ENCODE results near the gene VGLL4.

VGLL4 gene

GRCh38 chr3:11635680-11636393, 7.9 kb downstream of the VGLL4 start:
- no peaks in the 10 kb centered on the region for H3K79me1 ChIP-seq (ENCODE audit: low read length)
- H3K79me2 ChIP-seq (ENCODE audit: control insufficient read depth, insufficient read depth, low read length, poor library complexity): peaks cover 22% of the 10 kb centered on the region
- H3K18ac ChIP-seq (ENCODE audit: low read length): no peak overlapping the region
- no peak overlapping the region for H4K12ac ChIP-seq (ENCODE audit: low read depth, low read length)
- no peak overlapping the region for H4K8ac ChIP-seq (ENCODE audit: low read depth, low read length)
- no peak overlapping the region for H3K4ac ChIP-seq (ENCODE audit: low read depth, low read length)
- H3K14ac ChIP-seq (ENCODE audit: low read length): no peak overlapping the region
- H3K23ac ChIP-seq (ENCODE audit: low read length): no peak overlapping the region
- WGBS (ENCODE audit: extremely low coverage, insufficient coverage, insufficient read length): no CpG with 5 or more reads among the region's 7 CpGs
- H4K91ac ChIP-seq (ENCODE audit: low read depth, low read length): no peak overlapping the region
- H3K36me3 ChIP-seq (ENCODE audit: control insufficient read depth in 1 of 2, insufficient read depth in 2 of 2, low read length in 2 of 2): peaks cover 0 to 2% of the 10 kb centered on the region in 2 experiments
- H2BK5ac ChIP-seq (ENCODE audit: low read depth, low read length, poor library complexity): no peak overlapping the region
- H3K9me3 ChIP-seq (ENCODE audit: insufficient read depth, low read depth, low read length): no peaks in the 10 kb centered on the region
- H3K27me3 ChIP-seq (ENCODE audit: insufficient read depth, low read length): no peaks in the 10 kb centered on the region
- no peak overlapping the region for H3K27ac ChIP-seq (ENCODE audit: low read depth, low read length)
- H2BK12ac ChIP-seq (ENCODE audit: low read length): no peak overlapping the region
- no peak overlapping the region for H2AK5ac ChIP-seq (ENCODE audit: low read length)
- H2AFZ ChIP-seq (ENCODE audit: insufficient read depth, low read length, poor library complexity): no peak overlapping the region
- no peak overlapping the region for H3K4me3 ChIP-seq (ENCODE audit: low read depth, low read length)
- peaks cover 16 to 21% of the 10 kb centered on the region in 2 experiments for H3K4me1 ChIP-seq (ENCODE audit: control insufficient read depth in 1 of 2, insufficient read depth in 2 of 2, low read length in 2 of 2)
- H3K4me2 ChIP-seq (ENCODE audit: low read length): no peak overlapping the region
- DNase-seq: no peak
- H3K9ac ChIP-seq (ENCODE audit: low read length): no peak overlapping the region
- no peak overlapping the region for H2BK120ac ChIP-seq (ENCODE audit: insufficient read depth, low read length, poor library complexity)

- WGBS (ENCODE audit: extremely low coverage, insufficient coverage, insufficient read length): no CpG with 5 or more reads among the region's 4 CpGs
- Histone ChIP-seq H3K9me3 (ENCODE audit: insufficient read depth, low read depth, low read length) (no peaks in the 10 kb centered on the region), H2BK12ac (ENCODE audit: low read length) (no peak overlapping the region), H3K4me3 (ENCODE audit: low read depth, low read length) (no peak overlapping the region), H3K23ac (ENCODE audit: low read length) (no peak overlapping the region), H4K12ac (ENCODE audit: low read depth, low read length) (no peak overlapping the region), H3K79me2 (ENCODE audit: control insufficient read depth, insufficient read depth, low read length, poor library complexity) (peaks cover 16% of the 10 kb centered on the region), H3K14ac (ENCODE audit: low read length) (no peak overlapping the region), H3K27me3 (ENCODE audit: insufficient read depth, low read length) (no peaks in the 10 kb centered on the region), H3K9ac (ENCODE audit: low read length) (no peak overlapping the region), H3K4ac (ENCODE audit: low read depth, low read length) (peak overlapping the region; percentile 33), H3K18ac (ENCODE audit: low read length) (no peak overlapping the region), H2AFZ (ENCODE audit: insufficient read depth, low read length, poor library complexity) (no peak overlapping the region), H4K8ac (ENCODE audit: low read depth, low read length) (no peak overlapping the region), H3K79me1 (ENCODE audit: low read length) (no peaks in the 10 kb centered on the region), H2BK120ac (ENCODE audit: insufficient read depth, low read length, poor library complexity) (no peak overlapping the region), H2AK5ac (ENCODE audit: low read length) (no peak overlapping the region), H2BK5ac (ENCODE audit: low read depth, low read length, poor library complexity) (no peak overlapping the region), H3K4me2 (ENCODE audit: low read length) (no peak overlapping the region), H3K36me3 (ENCODE audit: control insufficient read depth in 1 of 2, insufficient read depth in 2 of 2, low read length in 2 of 2) (peaks cover 0 to 2% of the 10 kb centered on the region in 2 experiments), H4K91ac (ENCODE audit: low read depth, low read length) (no peak overlapping the region), H3K27ac (ENCODE audit: low read depth, low read length) (no peak overlapping the region), H3K4me1 (ENCODE audit: control insufficient read depth in 1 of 2, insufficient read depth in 2 of 2, low read length in 2 of 2) (peaks cover 12 to 15% of the 10 kb centered on the region in 2 experiments)
- DNase-seq: no peak
Observed at GRCh38 chr3:11634974-11635612, 8.6 kb downstream of the VGLL4 start.

GRCh38 chr3:11634081-11634635, 9.6 kb downstream of the VGLL4 start:
- Histone ChIP-seq H3K18ac (ENCODE audit: low read length) (no peak overlapping the region), H3K36me3 (ENCODE audit: control insufficient read depth in 1 of 2, insufficient read depth in 2 of 2, low read length in 2 of 2) (no peaks in the 10 kb centered on the region), H3K79me1 (ENCODE audit: low read length) (no peaks in the 10 kb centered on the region), H2AK5ac (ENCODE audit: low read length) (no peak overlapping the region), H3K4ac (ENCODE audit: low read depth, low read length) (peak overlapping the region; percentile 3), H4K12ac (ENCODE audit: low read depth, low read length) (no peak overlapping the region), H3K4me1 (ENCODE audit: control insufficient read depth in 1 of 2, insufficient read depth in 2 of 2, low read length in 2 of 2) (peaks cover 9 to 11% of the 10 kb centered on the region in 2 experiments), H2BK120ac (ENCODE audit: insufficient read depth, low read length, poor library complexity) (no peak overlapping the region), H4K91ac (ENCODE audit: low read depth, low read length) (no peak overlapping the region), H3K27ac (ENCODE audit: low read depth, low read length) (no peak overlapping the region), H3K9ac (ENCODE audit: low read length) (no peak overlapping the region), H2BK5ac (ENCODE audit: low read depth, low read length, poor library complexity) (no peak overlapping the region), H3K14ac (ENCODE audit: low read length) (no peak overlapping the region), H2BK12ac (ENCODE audit: low read length) (no peak overlapping the region), H3K23ac (ENCODE audit: low read length) (no peak overlapping the region), H4K8ac (ENCODE audit: low read depth, low read length) (no peak overlapping the region), H2AFZ (ENCODE audit: insufficient read depth, low read length, poor library complexity) (no peak overlapping the region), H3K4me3 (ENCODE audit: low read depth, low read length) (no peak overlapping the region), H3K4me2 (ENCODE audit: low read length) (no peak overlapping the region), H3K79me2 (ENCODE audit: control insufficient read depth, insufficient read depth, low read length, poor library complexity) (peaks cover 12% of the 10 kb centered on the region), H3K27me3 (ENCODE audit: insufficient read depth, low read length) (no peaks in the 10 kb centered on the region), H3K9me3 (ENCODE audit: insufficient read depth, low read depth, low read length) (no peaks in the 10 kb centered on the region)
- no CpG with 5 or more reads among the region's 11 CpGs for WGBS (ENCODE audit: extremely low coverage, insufficient coverage, insufficient read length)
- DNase-seq: no peak

GRCh38 chr3:11632966-11633365, 10.7 kb downstream of the VGLL4 start:
- H3K23ac ChIP-seq (ENCODE audit: low read length): no peak overlapping the region
- H2AK5ac ChIP-seq (ENCODE audit: low read length): no peak overlapping the region
- no peaks in the 10 kb centered on the region for H3K27me3 ChIP-seq (ENCODE audit: insufficient read depth, low read length)
- no peak overlapping the region for H3K9ac ChIP-seq (ENCODE audit: low read length)
- H3K79me1 ChIP-seq (ENCODE audit: low read length): no peaks in the 10 kb centered on the region
- no peak overlapping the region for H3K4me3 ChIP-seq (ENCODE audit: low read depth, low read length)
- no peak overlapping the region for H2BK12ac ChIP-seq (ENCODE audit: low read length)
- peaks cover 0 to under 1% of the 10 kb centered on the region in 2 experiments for H3K4me1 ChIP-seq (ENCODE audit: control insufficient read depth in 1 of 2, insufficient read depth in 2 of 2, low read length in 2 of 2)
- H3K79me2 ChIP-seq (ENCODE audit: control insufficient read depth, insufficient read depth, low read length, poor library complexity): peaks cover 6% of the 10 kb centered on the region
- no peak overlapping the region for H2BK120ac ChIP-seq (ENCODE audit: insufficient read depth, low read length, poor library complexity)
- H3K4me2 ChIP-seq (ENCODE audit: low read length): no peak overlapping the region
- no peak overlapping the region for H3K4ac ChIP-seq (ENCODE audit: low read depth, low read length)
- H3K36me3 ChIP-seq (ENCODE audit: control insufficient read depth in 1 of 2, insufficient read depth in 2 of 2, low read length in 2 of 2): no peaks in the 10 kb centered on the region
- H3K18ac ChIP-seq (ENCODE audit: low read length): no peak overlapping the region
- no peaks in the 10 kb centered on the region for H3K9me3 ChIP-seq (ENCODE audit: insufficient read depth, low read depth, low read length)
- no peak overlapping the region for H4K12ac ChIP-seq (ENCODE audit: low read depth, low read length)
- no peak overlapping the region for H2AFZ ChIP-seq (ENCODE audit: insufficient read depth, low read length, poor library complexity)
- no peak overlapping the region for H3K14ac ChIP-seq (ENCODE audit: low read length)
- no peak overlapping the region for H4K8ac ChIP-seq (ENCODE audit: low read depth, low read length)
- DNase-seq: no peak
- H3K27ac ChIP-seq (ENCODE audit: low read depth, low read length): no peak overlapping the region
- no peak overlapping the region for H4K91ac ChIP-seq (ENCODE audit: low read depth, low read length)
- no peak overlapping the region for H2BK5ac ChIP-seq (ENCODE audit: low read depth, low read length, poor library complexity)
- no CpG with 5 or more reads among the region's 3 CpGs for WGBS (ENCODE audit: extremely low coverage, insufficient coverage, insufficient read length)
